MM.1S (cell line): ENCODE data around the gene PLD6.

Source experiments
- EZH2 ChIP-seq: fragments of 300-600 bp; sonication (generic); optimal IDR thresholded peaks from 2 replicates; pipeline ENCODE3; 2017; ENCODE audit warnings: low read depth, mild to moderate bottlenecking, antibody characterized with exemption, low read length, mixed read lengths
- TF ChIP-seq, protein P1 (sequence below): fragments of 300-600 bp; sonication (generic); IDR thresholded peaks from 2 replicates; pipeline ENCODE4 v1.5.1; 2016; ENCODE audit warnings: antibody characterized with exemption, low read length, mixed read lengths

DNA sequence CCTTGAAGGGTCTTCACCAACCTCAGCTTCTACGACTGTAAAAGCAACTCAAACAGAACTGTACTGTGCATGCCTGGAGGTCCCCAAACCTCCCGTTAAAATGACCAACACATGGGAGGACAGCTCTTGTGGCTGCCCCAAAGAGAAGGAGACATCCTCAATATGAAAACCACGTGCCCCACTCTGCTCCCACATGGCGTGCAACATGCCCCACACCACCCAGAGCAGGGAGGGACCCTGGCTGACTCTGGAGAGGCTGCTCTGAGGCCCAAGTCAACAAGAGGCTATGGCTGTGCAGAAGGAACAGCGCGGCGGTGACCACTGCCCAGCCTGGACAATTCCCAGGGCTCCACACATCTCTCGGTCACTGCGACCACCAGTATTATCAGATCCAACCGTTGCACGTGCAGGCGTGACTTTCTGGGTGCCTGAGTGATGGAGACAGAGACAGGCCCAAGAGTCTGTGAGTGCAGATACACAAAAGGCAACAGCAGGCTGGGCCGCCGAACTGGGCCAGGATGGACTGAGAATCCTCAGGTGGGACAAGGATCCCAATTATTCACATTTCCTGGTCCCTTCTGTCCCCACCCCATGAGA is 1.4 kb downstream of the PLD6 start:
- TF ChIP-seq, protein P1, sequence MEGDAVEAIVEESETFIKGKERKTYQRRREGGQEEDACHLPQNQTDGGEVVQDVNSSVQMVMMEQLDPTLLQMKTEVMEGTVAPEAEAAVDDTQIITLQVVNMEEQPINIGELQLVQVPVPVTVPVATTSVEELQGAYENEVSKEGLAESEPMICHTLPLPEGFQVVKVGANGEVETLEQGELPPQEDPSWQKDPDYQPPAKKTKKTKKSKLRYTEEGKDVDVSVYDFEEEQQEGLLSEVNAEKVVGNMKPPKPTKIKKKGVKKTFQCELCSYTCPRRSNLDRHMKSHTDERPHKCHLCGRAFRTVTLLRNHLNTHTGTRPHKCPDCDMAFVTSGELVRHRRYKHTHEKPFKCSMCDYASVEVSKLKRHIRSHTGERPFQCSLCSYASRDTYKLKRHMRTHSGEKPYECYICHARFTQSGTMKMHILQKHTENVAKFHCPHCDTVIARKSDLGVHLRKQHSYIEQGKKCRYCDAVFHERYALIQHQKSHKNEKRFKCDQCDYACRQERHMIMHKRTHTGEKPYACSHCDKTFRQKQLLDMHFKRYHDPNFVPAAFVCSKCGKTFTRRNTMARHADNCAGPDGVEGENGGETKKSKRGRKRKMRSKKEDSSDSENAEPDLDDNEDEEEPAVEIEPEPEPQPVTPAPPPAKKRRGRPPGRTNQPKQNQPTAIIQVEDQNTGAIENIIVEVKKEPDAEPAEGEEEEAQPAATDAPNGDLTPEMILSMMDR, result no peak
- TF ChIP-seq EZH2, result no peak
